Loucy (cell line): Measurements from ENCODE around the gene TRPM3.

Experiments used
- EZH2phosphoT487 ChIP-seq: fragments of 200-600 bp; IDR thresholded peaks from 2 replicates; pipeline ENCODE4 v1.6.1; 2018; ENCODE audit warnings: antibody characterized with exemption, mild to moderate bottlenecking, moderate library complexity, borderline replicate concordance
- TF ChIP-seq, protein P1 (sequence below): fragments of 200-600 bp; sonication (generic); conservative IDR thresholded peaks from 2 replicates; pipeline ENCODE4 v1.5.1; 2014; ENCODE audit warnings: mild to moderate bottlenecking, antibody characterized with exemption, low read length

DNA sequence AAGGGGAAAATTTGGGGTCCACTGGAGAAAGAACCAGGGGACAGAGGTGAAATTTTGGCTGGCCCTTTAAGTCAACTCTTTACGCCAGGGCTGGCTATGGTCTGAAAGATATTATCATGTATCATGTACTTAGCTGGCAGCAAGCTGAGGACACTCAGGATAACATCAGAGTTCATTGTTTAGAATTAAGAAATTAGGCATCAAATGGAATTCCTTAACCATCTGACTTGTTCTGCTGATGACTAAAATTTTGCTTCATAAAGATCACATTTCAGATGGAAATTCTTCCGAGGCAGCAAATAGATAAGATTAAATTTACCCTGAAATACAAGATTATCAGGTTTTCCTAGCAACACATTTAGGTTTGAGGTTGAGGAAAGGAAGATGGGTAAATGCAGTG is 437.6 kb downstream of the TRPM3 start:
- TF ChIP-seq, protein P1, sequence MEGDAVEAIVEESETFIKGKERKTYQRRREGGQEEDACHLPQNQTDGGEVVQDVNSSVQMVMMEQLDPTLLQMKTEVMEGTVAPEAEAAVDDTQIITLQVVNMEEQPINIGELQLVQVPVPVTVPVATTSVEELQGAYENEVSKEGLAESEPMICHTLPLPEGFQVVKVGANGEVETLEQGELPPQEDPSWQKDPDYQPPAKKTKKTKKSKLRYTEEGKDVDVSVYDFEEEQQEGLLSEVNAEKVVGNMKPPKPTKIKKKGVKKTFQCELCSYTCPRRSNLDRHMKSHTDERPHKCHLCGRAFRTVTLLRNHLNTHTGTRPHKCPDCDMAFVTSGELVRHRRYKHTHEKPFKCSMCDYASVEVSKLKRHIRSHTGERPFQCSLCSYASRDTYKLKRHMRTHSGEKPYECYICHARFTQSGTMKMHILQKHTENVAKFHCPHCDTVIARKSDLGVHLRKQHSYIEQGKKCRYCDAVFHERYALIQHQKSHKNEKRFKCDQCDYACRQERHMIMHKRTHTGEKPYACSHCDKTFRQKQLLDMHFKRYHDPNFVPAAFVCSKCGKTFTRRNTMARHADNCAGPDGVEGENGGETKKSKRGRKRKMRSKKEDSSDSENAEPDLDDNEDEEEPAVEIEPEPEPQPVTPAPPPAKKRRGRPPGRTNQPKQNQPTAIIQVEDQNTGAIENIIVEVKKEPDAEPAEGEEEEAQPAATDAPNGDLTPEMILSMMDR: no peak
- TF ChIP-seq EZH2phosphoT487: no peak
